GM18861 (cell line): Measurements from ENCODE around the gene GGT7.

Experiments used
- ATAC-seq: cut with Tn5 transposase; IDR thresholded peaks from one replicate; pipeline ENCODE4 v1.9.1; 2021; ENCODE audit not compliant: unreplicated experiment

The GGT7 gene

GRCh38 chr20:34797012-34797995 is 75.4 kb downstream of the GGT7 start:
- ATAC-seq: no peak
